NB4 (cell line): ENCODE results near the gene SAPCD2.

Experiments used
- MYC ChIP-seq: IDR thresholded peaks from 2 replicates; pipeline ENCODE4 v1.6.1; 2011; ENCODE audit warnings: low read depth, low read length
- POLR2A ChIP-seq: IDR thresholded peaks from 2 replicates; pipeline ENCODE4 v1.6.1; 2011; ENCODE audit warnings: mild to moderate bottlenecking; ENCODE audit not compliant: insufficient read length; ENCODE audit errors: extremely low read depth
- TF ChIP-seq, protein P1 (sequence below): IDR thresholded peaks from one replicate; pipeline ENCODE4 v1.5.1; 2012; ENCODE audit warnings: low read depth, low read length
- TF ChIP-seq, protein P2 (sequence below): IDR thresholded peaks from 2 replicates; pipeline ENCODE4 v1.6.1; 2011; ENCODE audit warnings: low read depth, low read length

DNA sequence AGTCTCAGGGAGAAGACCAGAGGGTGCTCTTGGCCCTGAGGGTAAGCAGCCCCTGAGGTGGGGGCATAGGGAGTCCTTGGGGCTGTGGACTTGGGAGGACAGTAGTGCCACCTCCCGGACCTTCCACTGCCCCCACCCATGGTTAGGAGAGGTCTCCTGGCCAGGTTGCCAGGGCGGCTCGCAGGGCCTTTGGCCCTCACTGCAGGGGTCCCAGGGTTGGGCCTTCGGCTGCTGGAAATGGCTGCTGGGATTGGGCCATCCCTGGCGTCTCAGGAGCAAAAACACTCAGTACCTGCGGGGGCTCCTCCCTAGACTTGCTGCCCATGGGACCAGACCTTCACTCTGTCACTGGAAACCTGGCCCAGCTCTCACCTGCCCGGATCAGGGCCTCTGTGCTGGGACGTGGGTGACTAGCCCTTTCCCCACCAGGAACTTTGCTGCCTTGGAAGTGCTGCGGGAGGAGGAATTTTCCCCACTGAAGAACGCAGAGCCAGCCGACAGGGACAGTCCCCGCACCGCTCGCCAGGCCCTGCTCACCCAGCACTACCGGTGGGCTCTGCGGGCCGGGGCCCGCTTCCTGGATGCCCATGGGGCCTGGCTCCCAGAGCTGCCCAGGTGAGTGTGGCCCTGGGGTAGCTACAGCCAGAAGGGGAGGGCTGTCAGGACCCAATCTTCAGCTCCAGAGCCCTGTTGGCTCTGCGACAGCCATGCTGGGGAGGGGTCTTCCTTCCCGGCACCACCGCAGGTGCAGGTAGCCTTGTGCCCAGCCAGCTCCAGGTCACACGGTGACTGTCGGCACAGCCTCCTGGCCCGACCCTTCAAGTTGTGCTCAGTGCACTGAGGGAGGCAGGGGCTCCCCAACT, 10.1 kb upstream of the SAPCD2 start:
- TF ChIP-seq, protein P1, sequence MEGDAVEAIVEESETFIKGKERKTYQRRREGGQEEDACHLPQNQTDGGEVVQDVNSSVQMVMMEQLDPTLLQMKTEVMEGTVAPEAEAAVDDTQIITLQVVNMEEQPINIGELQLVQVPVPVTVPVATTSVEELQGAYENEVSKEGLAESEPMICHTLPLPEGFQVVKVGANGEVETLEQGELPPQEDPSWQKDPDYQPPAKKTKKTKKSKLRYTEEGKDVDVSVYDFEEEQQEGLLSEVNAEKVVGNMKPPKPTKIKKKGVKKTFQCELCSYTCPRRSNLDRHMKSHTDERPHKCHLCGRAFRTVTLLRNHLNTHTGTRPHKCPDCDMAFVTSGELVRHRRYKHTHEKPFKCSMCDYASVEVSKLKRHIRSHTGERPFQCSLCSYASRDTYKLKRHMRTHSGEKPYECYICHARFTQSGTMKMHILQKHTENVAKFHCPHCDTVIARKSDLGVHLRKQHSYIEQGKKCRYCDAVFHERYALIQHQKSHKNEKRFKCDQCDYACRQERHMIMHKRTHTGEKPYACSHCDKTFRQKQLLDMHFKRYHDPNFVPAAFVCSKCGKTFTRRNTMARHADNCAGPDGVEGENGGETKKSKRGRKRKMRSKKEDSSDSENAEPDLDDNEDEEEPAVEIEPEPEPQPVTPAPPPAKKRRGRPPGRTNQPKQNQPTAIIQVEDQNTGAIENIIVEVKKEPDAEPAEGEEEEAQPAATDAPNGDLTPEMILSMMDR: no peak
- TF ChIP-seq, protein P2, sequence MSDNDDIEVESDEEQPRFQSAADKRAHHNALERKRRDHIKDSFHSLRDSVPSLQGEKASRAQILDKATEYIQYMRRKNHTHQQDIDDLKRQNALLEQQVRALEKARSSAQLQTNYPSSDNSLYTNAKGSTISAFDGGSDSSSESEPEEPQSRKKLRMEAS: no peak
- no peak for TF ChIP-seq POLR2A
- TF ChIP-seq MYC: no peak
